AG04449 (cell line): ENCODE data around the gene CEP89.
"Not testable (repeated sequence)": the region's sequence is repeated elsewhere in the genome, so short reads cannot be mapped to it uniquely, and the experiment has no call there.

Experiments
- CTCF ChIA-PET: fragments of 350-600 bp; formaldehyde crosslinking; extraction: SDS; loops from one replicate; lab custom pipeline; 2021; ENCODE audit warnings: antibody characterized with exemption; lab: Yijun Ruan, JAX
- POLR2A ChIA-PET: fragments of 400-600, 350-600 bp; formaldehyde crosslinking; extraction: SDS; loops from one replicate; lab custom pipeline; 2020; ENCODE audit warnings: antibody characterized with exemption, inconsistent platforms; lab: Yijun Ruan, JAX
- DNase-seq: peaks from one replicate; pipeline ENCODE4 v3.0.0-alpha.2; 2010; ENCODE audit warnings: low read depth, low spot score
- H3K4me3 ChIP-seq: 2 replicates; pipeline ENCODE4 v1.5.1; 2011; ENCODE audit warnings: low read depth, mild to moderate bottlenecking, control low read depth, low read length
- CTCF ChIP-seq: IDR thresholded peaks from one replicate; pipeline ENCODE4 v1.5.1; 2011; ENCODE audit warnings: mild to moderate bottlenecking, moderate library complexity, low read length, control low read depth, inconsistent platforms; ENCODE audit not compliant: insufficient read depth; ENCODE audit errors: missing control alignments

Gene CEP89

GRCh38 chr19:32887572-32888215 lies 84.1 kb downstream of the CEP89 start:
- no peak for TF ChIP-seq CTCF
- ChIA-PET CTCF (no interaction called here), POLR2A (no interaction called here)
- H3K4me3 ChIP-seq = no peak overlapping the region
- no peak for DNase-seq

GRCh38 chr19:32886241-32886640 lies 85.5 kb downstream of the CEP89 start:
- POLR2A ChIA-PET = no interaction called here
- no peak for DNase-seq
- no peak for TF ChIP-seq CTCF
- no peak overlapping the region for H3K4me3 ChIP-seq
- CTCF ChIA-PET = no interaction called here

GRCh38 chr19:32885255-32885654 lies 86.5 kb downstream of the CEP89 start:
- H3K4me3 ChIP-seq, POLR2A ChIA-PET, CTCF ChIA-PET, DNase-seq: not testable (repeated sequence)

GRCh38 chr19:32881766-32882165 lies 90.0 kb downstream of the CEP89 start:
- CTCF ChIA-PET = no interaction called here
- POLR2A ChIA-PET = no interaction called here
- no peak for DNase-seq
- no peak overlapping the region for H3K4me3 ChIP-seq
- TF ChIP-seq CTCF = no peak

- no peak for DNase-seq
- TF ChIP-seq CTCF = no peak
- CTCF ChIA-PET = no interaction called here
- POLR2A ChIA-PET = no interaction called here
- H3K4me3 ChIP-seq = no peak overlapping the region
Measured at GRCh38 chr19:32880622-32881021, 91.1 kb downstream of the CEP89 start.

- no peak overlapping the region for H3K4me3 ChIP-seq
- DNase-seq = no peak
- CTCF ChIA-PET = no interaction called here
- TF ChIP-seq CTCF = no peak
- POLR2A ChIA-PET = no interaction called here
Measured at GRCh38 chr19:32879741-32880140, 92.0 kb downstream of the CEP89 start.

- ChIA-PET POLR2A (no interaction called here), CTCF (no interaction called here)
- no peak for TF ChIP-seq CTCF
- no peak for DNase-seq
- no peak overlapping the region for H3K4me3 ChIP-seq
Measured at GRCh38 chr19:32878988-32879387, 92.8 kb downstream of the CEP89 start.
